WTC11 (cell line): ENCODE results near the gene VDR. TPM values are rescaled to one million over a fixed set of nuclear protein-coding genes. Genes with fewer than 3 reads are reported as not detected.
"Not testable (repeated sequence)": the region's sequence is repeated elsewhere in the genome, so short reads cannot be mapped to it uniquely, and the experiment has no call there.

Experiments
- ATAC-seq: fragments of 200-7000 bp; cut with Tn5 transposase; 2 replicates; pipeline ENCODE4 v1.10.0; 2021; ENCODE audit warnings: mild to moderate bottlenecking, moderate library complexity
- CTCF ChIA-PET: fragments of 300-600 bp; sonication (Branson Sonifier 250); formaldehyde crosslinking; loops from one replicate; lab custom pipeline; 2021; ENCODE audit warnings: antibody characterized with exemption; lab: Charles Lee
- POLR2A ChIA-PET: fragments of 350-600 bp; sonication (Branson Sonifier 250); formaldehyde crosslinking; loops from one replicate; lab custom pipeline; 2021; ENCODE audit warnings: antibody characterized with exemption; lab: Charles Lee
- DNase-seq: peaks from one replicate; pipeline ENCODE4 v3.0.0; 2021; ENCODE audit warnings: low spot score
- H3K27ac Mint-ChIP-seq: 2 replicates; pipeline ENCODE4 v1.8.0; 2021; ENCODE audit warnings: mixed read lengths
- H3K27me3 Mint-ChIP-seq: 2 replicates; pipeline ENCODE4 v1.8.0; 2021; ENCODE audit warnings: low read depth, mild to moderate bottlenecking, moderate library complexity, mixed read lengths
- H3K36me3 Mint-ChIP-seq: 2 replicates; pipeline ENCODE4 v1.8.0; 2021; ENCODE audit warnings: mixed read lengths
- H3K4me1 Mint-ChIP-seq: 2 replicates; pipeline ENCODE4 v1.8.0; 2022; ENCODE audit warnings: mixed read lengths
- H3K4me3 Mint-ChIP-seq: 2 replicates; pipeline ENCODE4 v1.8.0; 2021; ENCODE audit warnings: mild to moderate bottlenecking, moderate library complexity, mixed read lengths
- H3K9me3 Mint-ChIP-seq: 2 replicates; pipeline ENCODE4 v1.8.0; 2021; ENCODE audit warnings: mixed read lengths
- CTCF ChIP-seq: fragments of 200-600 bp; IDR thresholded peaks from 2 replicates; pipeline ENCODE4 v1.8.0; 2022; ENCODE audit warnings: antibody characterized with exemption
- ETV6 ChIP-seq: sonication (generic); formaldehyde crosslinking; IDR thresholded peaks from 2 replicates; pipeline ENCODE4 v1.8.1; 2022; ENCODE audit warnings: mild to moderate bottlenecking, missing genetic modification reagents
- TCF7 ChIP-seq: sonication (generic); formaldehyde crosslinking; IDR thresholded peaks from 2 replicates; pipeline ENCODE4 v1.8.0; 2022; ENCODE audit warnings: mild to moderate bottlenecking, low read depth, missing genetic modification reagents, moderate library complexity
- USF2 ChIP-seq: sonication (generic); formaldehyde crosslinking; IDR thresholded peaks from 2 replicates; pipeline ENCODE4 v1.8.1; 2023; ENCODE audit warnings: mild to moderate bottlenecking, missing genetic modification reagents, moderate library complexity
- ZNF219 ChIP-seq: sonication (generic); formaldehyde crosslinking; IDR thresholded peaks from 2 replicates; pipeline ENCODE4 v1.8.0; 2023; ENCODE audit warnings: missing genetic modification reagents, mild to moderate bottlenecking, borderline replicate concordance
- ZNF423 ChIP-seq: fragments of 250-450 bp; sonication (Bioruptor Pico); IDR thresholded peaks from 2 replicates; pipeline ENCODE4 v2.1.2; 2022; ENCODE audit warnings: mild to moderate bottlenecking, moderate library complexity
- total RNA-seq: library from RNA; stranded (reverse); gene quantifications from 3 replicates; pipeline ENCODE4 v1.2.3, GENCODE V29; 2021
- TF ChIP-seq, protein P1 (sequence below): sonication (generic); formaldehyde crosslinking; IDR thresholded peaks from 2 replicates; pipeline ENCODE4 v1.8.1; 2022; ENCODE audit warnings: missing genetic modification reagents, borderline replicate concordance
- TF ChIP-seq, protein P2 (sequence below): sonication (generic); formaldehyde crosslinking; IDR thresholded peaks from 2 replicates; pipeline ENCODE4 v1.8.0; 2022; ENCODE audit warnings: mild to moderate bottlenecking, missing genetic modification reagents
- TF ChIP-seq, protein P3 (sequence below): fragments of 250-450 bp; sonication (Bioruptor Pico); IDR thresholded peaks from 2 replicates; pipeline ENCODE4 v1.8.0; 2021; ENCODE audit warnings: mild to moderate bottlenecking

The VDR gene
- total RNA-seq, 1 experiment from 2014 or later: 1.3 TPM

DNA sequence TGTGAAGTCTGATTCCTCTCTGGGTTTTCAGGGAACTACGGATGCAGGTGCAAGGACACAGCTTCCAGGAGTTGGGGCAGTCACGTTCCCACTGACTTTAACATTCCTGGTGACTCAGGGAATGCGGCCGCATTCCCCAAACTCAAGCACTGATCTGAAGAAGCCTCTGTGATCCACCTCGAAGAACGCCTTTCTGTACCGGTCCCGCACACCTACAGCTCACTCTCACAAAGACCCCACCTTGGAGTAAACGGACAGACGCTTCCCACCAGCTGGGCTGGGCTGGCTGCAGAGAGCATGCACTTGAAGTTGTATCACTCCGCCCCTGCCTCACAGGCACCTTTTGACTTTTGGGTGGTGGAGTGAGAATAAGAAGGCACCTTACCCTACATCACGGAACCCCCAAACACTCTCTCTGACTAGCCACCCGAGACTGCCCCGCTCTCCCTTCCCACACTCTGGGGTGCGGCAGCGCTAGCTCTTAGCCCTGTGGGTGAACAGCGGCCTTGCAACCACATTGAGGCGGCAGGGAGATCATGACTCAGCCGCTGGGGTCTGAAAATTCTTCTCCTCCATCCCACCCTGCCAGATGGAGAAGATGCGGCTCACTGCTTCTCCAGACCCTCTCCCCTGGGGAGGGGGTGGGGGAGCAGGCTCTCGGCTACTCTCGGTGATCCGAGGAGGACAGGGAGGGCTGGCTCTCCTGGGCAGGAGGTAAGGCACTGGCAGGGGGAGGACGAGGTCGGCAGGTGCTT, 61.4 kb downstream of the VDR start (continued):
- TF ChIP-seq, protein P1, sequence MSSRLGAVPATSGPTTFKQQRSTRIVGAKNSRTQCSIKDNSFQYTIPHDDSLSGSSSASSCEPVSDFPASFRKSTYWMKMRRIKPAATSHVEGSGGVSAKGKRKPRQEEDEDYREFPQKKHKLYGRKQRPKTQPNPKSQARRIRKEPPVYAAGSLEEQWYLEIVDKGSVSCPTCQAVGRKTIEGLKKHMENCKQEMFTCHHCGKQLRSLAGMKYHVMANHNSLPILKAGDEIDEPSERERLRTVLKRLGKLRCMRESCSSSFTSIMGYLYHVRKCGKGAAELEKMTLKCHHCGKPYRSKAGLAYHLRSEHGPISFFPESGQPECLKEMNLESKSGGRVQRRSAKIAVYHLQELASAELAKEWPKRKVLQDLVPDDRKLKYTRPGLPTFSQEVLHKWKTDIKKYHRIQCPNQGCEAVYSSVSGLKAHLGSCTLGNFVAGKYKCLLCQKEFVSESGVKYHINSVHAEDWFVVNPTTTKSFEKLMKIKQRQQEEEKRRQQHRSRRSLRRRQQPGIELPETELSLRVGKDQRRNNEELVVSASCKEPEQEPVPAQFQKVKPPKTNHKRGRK (CRISPR knock-in tag): no peak
- no peak for TF ChIP-seq ZNF219 (CRISPR knock-in tag)

- H3K27ac Mint-ChIP-seq, H3K9me3 Mint-ChIP-seq, H3K4me3 Mint-ChIP-seq, ATAC-seq, H3K36me3 Mint-ChIP-seq, DNase-seq, H3K27me3 Mint-ChIP-seq: not testable (repeated sequence)
- ChIA-PET CTCF (interaction anchor here (0.6 to 2.0 kb wide), 16 partner anchors 11 to 190 kb away, joined by 3 to 10 read pairs (median 4); no protein-coding TSS in a partner anchor), POLR2A (interaction anchor here (0.7 to 1.0 kb wide), 2 partner anchors 30 to 79 kb away, joined by 3 to 4 read pairs; no protein-coding TSS in a partner anchor)
- H3K4me1 Mint-ChIP-seq: peaks cover 23% of the 10 kb centered on the region
These were observed 62.3 kb downstream of the VDR start for GRCh38 chr12:47842543-47842942.

- Mint-ChIP-seq H3K36me3 (no peaks in the 10 kb centered on the region), H3K27ac (no peak overlapping the region), H3K4me1 (peaks cover 24% of the 10 kb centered on the region), H3K27me3 (peaks cover 2% of the 10 kb centered on the region; the same call in 1 of the 2 replicates), H3K9me3 (no peaks in the 10 kb centered on the region), H3K4me3 (no peak overlapping the region)
- CTCF ChIA-PET: interaction anchor here (0.6 to 12.4 kb wide), 13 partner anchors 10 to 122 kb away, joined by 3 to 408 read pairs (median 5); partner anchors contain the start of gene TMEM106C
- TF ChIP-seq TCF7 (CRISPR knock-in tag): no peak
- ATAC-seq (no peak), DNase-seq (no peak)
- POLR2A ChIA-PET: interaction anchor here (0.6 to 1.0 kb wide), 3 partner anchors 29 to 78 kb away, joined by 3 to 4 read pairs (median 4); no protein-coding TSS in a partner anchor
These were observed 62.9 kb downstream of the VDR start for GRCh38 chr12:47841910-47842309.

DNA sequence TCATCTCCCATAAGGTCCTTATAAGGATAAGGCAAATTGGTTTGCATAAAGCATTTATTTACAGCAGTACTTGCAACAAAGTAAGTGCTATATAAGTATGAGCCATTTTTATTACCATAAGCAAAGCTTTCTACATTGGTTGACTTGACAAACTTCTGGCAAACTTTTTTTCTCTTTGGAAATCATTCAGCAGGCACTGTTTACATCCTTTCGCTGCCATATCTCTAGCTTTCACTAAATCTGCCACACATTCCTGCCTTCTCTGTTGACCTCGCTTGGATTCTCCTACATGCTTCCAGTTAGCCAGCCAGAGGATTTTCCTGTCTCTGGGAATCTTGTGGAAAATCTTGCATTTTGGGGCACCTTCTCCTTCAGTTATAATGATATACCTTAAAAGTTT, 63.3 kb downstream of the VDR start:
- H3K27ac Mint-ChIP-seq: no peak overlapping the region
- peaks cover 21% of the 10 kb centered on the region for H3K4me1 Mint-ChIP-seq

More for the DNA sequence above, 63.3 kb downstream of the VDR start:
- no peak for DNase-seq
- Mint-ChIP-seq H3K36me3 (no peaks in the 10 kb centered on the region), H3K9me3 (no peaks in the 10 kb centered on the region), H3K4me3 (no peak overlapping the region), H3K27me3 (peaks cover 2% of the 10 kb centered on the region; the same call in 1 of the 2 replicates)
- CTCF ChIA-PET: interaction anchor here (0.8 to 12.4 kb wide), 8 partner anchors 24 to 122 kb away, joined by 3 to 408 read pairs (median 6); partner anchors contain the start of gene TMEM106C
- POLR2A ChIA-PET: interaction anchor here (0.6 kb wide), 1 partner anchor 43 kb away, joined by 4 read pairs; no protein-coding TSS in a partner anchor
- TF ChIP-seq CTCF (no peak), ZNF423 (CRISPR knock-in tag) (no peak), USF2 (no peak), ETV6 (CRISPR knock-in tag) (no peak)
- TF ChIP-seq, protein P2, sequence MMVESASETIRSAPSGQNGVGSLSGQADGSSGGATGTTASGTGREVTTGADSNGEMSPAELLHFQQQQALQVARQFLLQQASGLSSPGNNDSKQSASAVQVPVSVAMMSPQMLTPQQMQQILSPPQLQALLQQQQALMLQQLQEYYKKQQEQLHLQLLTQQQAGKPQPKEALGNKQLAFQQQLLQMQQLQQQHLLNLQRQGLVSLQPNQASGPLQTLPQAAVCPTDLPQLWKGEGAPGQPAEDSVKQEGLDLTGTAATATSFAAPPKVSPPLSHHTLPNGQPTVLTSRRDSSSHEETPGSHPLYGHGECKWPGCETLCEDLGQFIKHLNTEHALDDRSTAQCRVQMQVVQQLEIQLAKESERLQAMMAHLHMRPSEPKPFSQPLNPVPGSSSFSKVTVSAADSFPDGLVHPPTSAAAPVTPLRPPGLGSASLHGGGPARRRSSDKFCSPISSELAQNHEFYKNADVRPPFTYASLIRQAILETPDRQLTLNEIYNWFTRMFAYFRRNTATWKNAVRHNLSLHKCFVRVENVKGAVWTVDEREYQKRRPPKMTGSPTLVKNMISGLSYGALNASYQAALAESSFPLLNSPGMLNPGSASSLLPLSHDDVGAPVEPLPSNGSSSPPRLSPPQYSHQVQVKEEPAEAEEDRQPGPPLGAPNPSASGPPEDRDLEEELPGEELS (CRISPR knock-in tag): no peak
- TF ChIP-seq, protein P3, sequence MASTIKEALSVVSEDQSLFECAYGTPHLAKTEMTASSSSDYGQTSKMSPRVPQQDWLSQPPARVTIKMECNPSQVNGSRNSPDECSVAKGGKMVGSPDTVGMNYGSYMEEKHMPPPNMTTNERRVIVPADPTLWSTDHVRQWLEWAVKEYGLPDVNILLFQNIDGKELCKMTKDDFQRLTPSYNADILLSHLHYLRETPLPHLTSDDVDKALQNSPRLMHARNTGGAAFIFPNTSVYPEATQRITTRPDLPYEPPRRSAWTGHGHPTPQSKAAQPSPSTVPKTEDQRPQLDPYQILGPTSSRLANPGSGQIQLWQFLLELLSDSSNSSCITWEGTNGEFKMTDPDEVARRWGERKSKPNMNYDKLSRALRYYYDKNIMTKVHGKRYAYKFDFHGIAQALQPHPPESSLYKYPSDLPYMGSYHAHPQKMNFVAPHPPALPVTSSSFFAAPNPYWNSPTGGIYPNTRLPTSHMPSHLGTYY: no peak
- no peak for ATAC-seq
